Breast epithelium (tissue), 4 donors: ENCODE results near the gene CD33. TPM values are rescaled to one million over a fixed set of nuclear protein-coding genes. Genes with fewer than 3 reads are reported as not detected.

Source experiments
- DNase-seq, 2 donors: peaks; one replicate each; pipeline ENCODE4 v3.0.0-alpha.2; 2019; ENCODE audit warnings: low spot score in 2 of 2
- H3K27ac ChIP-seq, 2 donors: fragments of 200-600 bp; sonication (generic) in 1 of 2; one replicate each; pipeline ENCODE4 v1.5.1; 2016 to 2019; ENCODE audit warnings: mild to moderate bottlenecking in 1 of 2
- H3K27me3 ChIP-seq, 2 donors: fragments of 200-600 bp; sonication (generic) in 1 of 2; one replicate each; pipeline versions ENCODE4 v1.5.1 to v1.6.0; 2017 to 2019; ENCODE audit warnings: control low read depth in 1 of 2, mild to moderate bottlenecking in 1 of 2
- H3K36me3 ChIP-seq: fragments of 200-600 bp; one replicate; pipeline ENCODE4 v1.5.1; 2019
- H3K4me1 ChIP-seq, 2 donors: fragments of 200-600 bp; sonication (generic); one replicate each; pipeline ENCODE4 v1.5.1; 2016 to 2019; ENCODE audit warnings: control low read depth in 1 of 2
- H3K4me3 ChIP-seq, 3 donors: fragments of 200-600 bp; sonication (generic); 1 replicate in 2 of 3; 2 replicates in 1 of 3; pipeline ENCODE4 v1.5.1; 2016 to 2019; ENCODE audit warnings: mild to moderate bottlenecking in 3 of 3, moderate library complexity in 2 of 3
- H3K9me3 ChIP-seq, 2 donors: fragments of 200-600 bp; sonication (generic) in 1 of 2; one replicate each; pipeline ENCODE4 v1.5.1; 2016 to 2019; ENCODE audit warnings: control low read depth in 1 of 2
- CTCF ChIP-seq, 3 donors: fragments of 450-650 bp; IDR thresholded peaks; one replicate each; pipeline ENCODE4 v1.5.1; 2016 to 2017; ENCODE audit warnings: antibody characterized with exemption in 3 of 3, mild to moderate bottlenecking in 3 of 3, moderate library complexity in 3 of 3
- POLR2A ChIP-seq: fragments of 450-650 bp; IDR thresholded peaks from one replicate; pipeline ENCODE4 v1.6.1; 2016; ENCODE audit warnings: antibody characterized with exemption, mild to moderate bottlenecking, moderate library complexity
- POLR2AphosphoS5 ChIP-seq, 3 donors: sonication (generic); formaldehyde crosslinking; IDR thresholded peaks; one replicate each; pipeline ENCODE4 v1.6.1; 2017; ENCODE audit warnings: antibody characterized with exemption in 3 of 3
- intact Hi-C: fragments of 100-400 bp; cut with DNase I; formaldehyde crosslinking; loops from one replicate; pipeline ENCODE4 v1.15.1; 2023; ENCODE audit warnings: low total_unique reads
- total RNA-seq, 3 donors: library from RNA; depleted of rRNA; stranded (reverse); fragments of >200 nt; gene quantifications; one replicate each; pipeline ENCODE4 v1.1.0, GENCODE V29; 2016

Gene CD33
- total RNA-seq, 3 donors from 2014 or later: 2.9 to 17.1 (median 6.3) TPM

DNA sequence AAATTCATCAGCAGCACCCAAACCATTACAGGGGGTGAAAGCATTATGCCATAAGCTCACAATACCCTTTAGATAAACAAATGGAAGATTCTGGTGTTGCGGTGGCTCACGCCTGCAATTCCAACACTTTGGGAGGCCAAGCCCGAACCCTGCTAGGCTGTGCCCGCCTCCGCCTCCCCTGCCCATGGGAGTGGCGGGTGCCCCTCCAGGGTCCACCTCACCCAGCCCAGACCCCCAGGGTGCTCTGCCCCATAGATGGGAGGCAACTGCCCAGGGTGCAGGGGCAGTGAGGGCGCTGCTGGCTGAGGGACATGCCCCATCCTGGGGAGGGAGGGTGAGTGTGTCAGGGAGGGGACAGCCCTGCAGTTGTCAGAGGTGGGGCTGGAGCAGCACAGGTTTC is 16.0 kb downstream of the CD33 start:
- H3K9me3 ChIP-seq: no peaks in the 10 kb centered on the region
- H3K27ac ChIP-seq: no peak overlapping the region
- no peak for TF ChIP-seq POLR2A
- H3K27me3 ChIP-seq: peaks cover 0 to 32% of the 10 kb centered on the region in 2 donors
- no peaks in the 10 kb centered on the region for H3K36me3 ChIP-seq
- H3K4me1 ChIP-seq: no peaks in the 10 kb centered on the region
- no peak for DNase-seq
- intact Hi-C loops: no loop called here
- no peak overlapping the region for H3K4me3 ChIP-seq

DNA sequence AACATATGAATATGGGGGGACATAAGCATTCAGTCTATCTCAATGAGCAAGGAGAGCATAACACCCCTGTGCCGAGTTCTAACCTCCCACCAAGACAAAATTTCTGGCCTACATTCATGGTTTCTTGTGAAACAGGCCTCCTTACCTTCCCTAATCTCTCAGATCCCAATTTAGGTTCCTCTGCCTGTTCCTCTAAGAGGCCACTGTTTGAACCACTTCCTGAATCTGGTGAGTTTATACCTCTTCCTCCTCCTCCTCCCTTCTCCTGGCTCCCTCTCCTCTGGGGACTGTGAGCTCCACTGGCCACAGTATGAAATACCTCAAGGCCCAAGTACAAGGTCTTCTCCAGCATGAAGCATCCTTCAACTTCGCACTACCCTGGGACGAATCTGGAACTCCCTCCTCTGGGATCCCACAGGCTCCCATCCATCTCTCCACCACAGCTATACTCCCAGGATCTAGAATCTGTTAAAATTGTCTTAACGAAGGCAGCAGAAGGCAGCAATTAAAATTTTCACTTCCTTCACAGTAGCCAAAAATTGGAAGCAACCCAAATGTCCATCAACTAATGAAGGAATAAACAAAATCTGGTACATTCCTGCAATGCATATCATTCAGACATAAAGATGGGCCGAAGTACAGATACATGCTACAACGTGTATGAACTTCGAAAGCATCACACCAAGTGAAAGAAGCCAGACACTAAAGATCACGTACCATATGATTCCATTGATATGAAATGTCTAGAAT is 18.2 kb downstream of the CD33 start:
- Histone ChIP-seq H3K36me3 (no peaks in the 10 kb centered on the region), H3K27ac (no peak overlapping the region), H3K4me3 (no peak overlapping the region), H3K9me3 (no peaks in the 10 kb centered on the region), H3K4me1 (no peaks in the 10 kb centered on the region), H3K27me3 (peaks cover 0 to 23% of the 10 kb centered on the region in 2 donors)
- intact Hi-C loops: loop anchor here (2.0 kb wide), 1 partner anchor 28 kb away; no protein-coding TSS in a partner anchor
- DNase-seq: no peak
- no peak for TF ChIP-seq CTCF (IDR thresholded peaks at IDR 0.05)
- TF ChIP-seq POLR2A: no peak
- no peak for TF ChIP-seq POLR2AphosphoS5 (IDR thresholded peaks at IDR 0.05)

- Histone ChIP-seq H3K9me3 (no peaks in the 10 kb centered on the region), H3K4me3 (no peak overlapping the region), H3K27me3 (peaks cover 0 to 12% of the 10 kb centered on the region in 2 donors), H3K36me3 (no peaks in the 10 kb centered on the region), H3K27ac (no peak overlapping the region), H3K4me1 (no peaks in the 10 kb centered on the region)
- intact Hi-C loops: no loop called here
- DNase-seq: no peak
- TF ChIP-seq CTCF (IDR thresholded peaks at IDR 0.05): no peak
- no peak for TF ChIP-seq POLR2A
- no peak for TF ChIP-seq POLR2AphosphoS5 (IDR thresholded peaks at IDR 0.05)
Observed at GRCh38 chr19:51246164-51246552, 21.3 kb downstream of the CD33 start.

DNA sequence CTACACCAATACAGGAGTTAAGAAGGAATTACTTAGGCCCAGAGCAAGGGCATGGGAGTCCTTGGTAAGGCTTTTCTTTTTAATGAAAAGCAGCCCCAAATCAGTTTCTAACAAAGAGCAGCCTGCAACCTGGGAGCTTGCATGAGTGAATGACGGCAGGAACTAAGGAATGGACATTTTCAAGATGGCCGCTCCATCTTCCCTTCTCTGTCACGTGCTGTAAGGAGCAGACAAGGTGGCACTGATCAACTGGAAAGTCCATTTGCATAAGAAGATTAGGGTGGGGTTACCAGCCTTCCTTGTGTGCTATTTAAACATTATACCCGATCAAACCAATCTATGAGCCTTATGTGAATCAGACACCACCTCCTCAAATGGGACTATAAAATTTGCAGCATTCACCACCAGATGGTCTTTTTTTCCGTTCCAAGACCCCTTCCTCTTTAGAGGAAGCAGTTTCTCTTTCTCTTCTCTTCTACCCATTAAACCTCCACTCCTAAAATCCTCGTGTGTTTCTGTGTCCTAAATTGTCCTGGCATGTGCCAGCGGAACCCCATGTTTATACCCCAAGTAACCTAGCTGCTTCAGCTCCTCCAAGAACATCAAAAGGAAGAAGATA is 23.2 kb downstream of the CD33 start:
- H3K27me3 ChIP-seq: peaks cover 0 to 3% of the 10 kb centered on the region in 2 donors
- no peaks in the 10 kb centered on the region for H3K4me1 ChIP-seq
- TF ChIP-seq POLR2AphosphoS5 (IDR thresholded peaks at IDR 0.05) (no peak), POLR2A (no peak), CTCF (IDR thresholded peaks at IDR 0.05) (no peak)
- no peak overlapping the region for H3K27ac ChIP-seq
- DNase-seq: no peak
- no peaks in the 10 kb centered on the region for H3K9me3 ChIP-seq
- no peak overlapping the region for H3K4me3 ChIP-seq
- no peaks in the 10 kb centered on the region for H3K36me3 ChIP-seq
- intact Hi-C loops: no loop called here

GRCh38 chr19:51250786-51251467 is 26.0 kb downstream of the CD33 start, which contains the start of gene SIGLECL1:
Gene SIGLECL1, plus strand, starts transcription at chr19:51251080. Its CDS starts 12,993 bp downstream, at chr19:51264073.
- TF ChIP-seq CTCF (IDR thresholded peaks at IDR 0.05) (no peak), POLR2AphosphoS5 (IDR thresholded peaks at IDR 0.05) (no peak), POLR2A (no peak)
- Histone ChIP-seq H3K4me1 (no peaks in the 10 kb centered on the region), H3K27me3 (no peaks in the 10 kb centered on the region), H3K9me3 (no peaks in the 10 kb centered on the region), H3K27ac (no peak within 1 kb of the TSS), H3K36me3 (no peaks in the 10 kb centered on the region), H3K4me3 (no peak within 1 kb of the TSS)
- no peak for DNase-seq
- intact Hi-C loops: no loop called here
